ENCODE results near the gene TXNRD1. TPM values are rescaled to one million over a fixed set of nuclear protein-coding genes. Genes with fewer than 3 reads are reported as not detected.

The TXNRD1 gene
- total RNA-seq, 1 experiment from 2014 or later = 69.4 TPM

DNA sequence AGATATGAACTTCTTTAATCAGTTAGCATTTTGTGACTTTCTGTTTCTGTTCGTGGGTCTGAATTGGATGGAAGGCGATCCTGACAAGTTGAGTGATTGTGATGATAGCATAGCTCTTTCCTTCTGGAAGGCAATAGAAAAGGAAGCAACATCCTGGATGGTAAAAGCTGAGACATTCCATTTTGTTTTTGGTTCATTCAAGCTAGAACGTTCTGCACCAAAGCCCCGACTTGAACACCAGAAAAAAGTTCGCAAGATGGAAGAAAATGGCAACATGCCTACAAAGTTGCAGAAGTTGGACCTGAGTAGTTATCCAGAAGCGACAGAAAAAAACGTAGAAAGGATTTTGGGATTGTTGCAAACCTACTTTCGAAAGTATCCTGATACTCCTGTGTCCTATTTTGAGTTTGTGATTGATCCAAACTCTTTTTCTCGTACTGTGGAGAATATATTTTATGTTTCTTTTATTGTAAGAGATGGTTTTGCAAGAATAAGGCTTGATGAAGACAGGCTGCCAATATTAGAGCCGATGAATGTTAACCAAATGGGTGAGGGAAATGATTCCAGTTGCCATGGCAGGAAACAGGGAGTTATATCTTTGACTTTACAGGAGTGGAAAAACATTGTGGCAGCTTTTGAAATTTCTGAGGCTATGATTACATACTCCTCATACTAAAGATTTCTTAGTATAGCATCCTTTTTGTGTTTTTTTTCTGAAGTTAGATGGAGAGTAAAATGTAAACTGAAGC is 88.9 kb downstream of the TXNRD1 start:
- no peaks in the 10 kb centered on the region for H3K9me2 ChIP-seq (replicated peaks; ENCODE audit: insufficient read depth, low read length)
- no peak for DNase-seq
- H3K9ac ChIP-seq (ENCODE audit: low read length) = no peak overlapping the region
- peaks cover 19% of the 10 kb centered on the region for H3K4me1 ChIP-seq (ENCODE audit: low read length)
- peaks cover 18% of the 10 kb centered on the region; the same call in 1 of the 2 replicates for H3K36me3 ChIP-seq (ENCODE audit: insufficient read depth, low read length)
- H2AFZ ChIP-seq (ENCODE audit: low read length) = no peak overlapping the region
- H3K27ac ChIP-seq (ENCODE audit: low read length) = 0 out of 2 replicates have a peak overlapping the region, but pooled peaks have one; percentile 15
- peaks cover 96% of the 10 kb centered on the region for H3K79me2 ChIP-seq (ENCODE audit: low read length)
- no peak overlapping the region for H3K4me2 ChIP-seq (ENCODE audit: low read depth, low read length, poor library complexity, severe bottlenecking)
- H3K9me3 ChIP-seq (ENCODE audit: low read length) = no peaks in the 10 kb centered on the region
- no peak overlapping the region for H3K4me3 ChIP-seq (ENCODE audit: low read length)
- H4K20me1 ChIP-seq (ENCODE audit: insufficient read depth, low read depth, low read length) = peaks cover 35% of the 10 kb centered on the region
- no peaks in the 10 kb centered on the region for H3K27me3 ChIP-seq (ENCODE audit: low read length)

- Histone ChIP-seq H3K9me3 (ENCODE audit: low read length) (no peaks in the 10 kb centered on the region), H3K79me2 (ENCODE audit: low read length) (peaks cover 95% of the 10 kb centered on the region), H3K9ac (ENCODE audit: low read length) (no peak overlapping the region), H3K4me3 (ENCODE audit: low read length) (no peak overlapping the region), H2AFZ (ENCODE audit: low read length) (no peak overlapping the region), H3K4me2 (ENCODE audit: low read depth, low read length, poor library complexity, severe bottlenecking) (no peak overlapping the region), H4K20me1 (ENCODE audit: insufficient read depth, low read depth, low read length) (peaks cover 40% of the 10 kb centered on the region), H3K9me2 (replicated peaks; ENCODE audit: insufficient read depth, low read length) (no peaks in the 10 kb centered on the region), H3K27me3 (ENCODE audit: low read length) (no peaks in the 10 kb centered on the region), H3K36me3 (ENCODE audit: insufficient read depth, low read length) (peaks cover 23% of the 10 kb centered on the region; the same call in 1 of the 2 replicates), H3K4me1 (ENCODE audit: low read length) (peaks cover 19% of the 10 kb centered on the region), H3K27ac (ENCODE audit: low read length) (0 out of 2 replicates have a peak overlapping the region, but pooled peaks have one; percentile 15)
- DNase-seq = no peak
Observed at GRCh38 chr12:104305349-104305748, 89.8 kb downstream of the TXNRD1 start.

DNA sequence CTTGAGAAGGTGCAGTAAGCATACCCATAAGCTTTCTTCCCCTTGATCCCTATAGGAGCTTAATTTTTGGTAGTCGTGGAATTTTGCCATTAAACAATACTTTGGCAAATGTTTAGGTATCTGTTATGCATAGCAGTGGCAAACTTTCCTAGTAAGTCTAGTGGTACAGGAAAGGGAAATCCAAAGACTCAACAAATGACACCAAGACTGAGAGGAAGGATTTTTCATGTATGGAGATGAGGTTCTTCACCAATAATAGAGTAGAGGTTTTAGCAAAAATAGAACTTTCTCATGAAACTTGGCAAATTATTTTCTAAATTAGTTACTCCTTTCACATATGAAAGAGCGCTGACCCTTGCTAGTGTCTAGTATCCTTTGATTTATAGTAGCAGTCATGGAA is 90.8 kb downstream of the TXNRD1 start:
- no peaks in the 10 kb centered on the region for H3K9me3 ChIP-seq (ENCODE audit: low read length)
- peaks cover 19% of the 10 kb centered on the region for H3K4me1 ChIP-seq (ENCODE audit: low read length)
- H3K79me2 ChIP-seq (ENCODE audit: low read length) = peaks cover 95% of the 10 kb centered on the region
- peaks cover 31% of the 10 kb centered on the region for H3K36me3 ChIP-seq (ENCODE audit: insufficient read depth, low read length)
- no peak overlapping the region for H3K27ac ChIP-seq (ENCODE audit: low read length)
- peaks cover 34% of the 10 kb centered on the region for H4K20me1 ChIP-seq (ENCODE audit: insufficient read depth, low read depth, low read length)
- H3K9me2 ChIP-seq (replicated peaks; ENCODE audit: insufficient read depth, low read length) = no peaks in the 10 kb centered on the region
- H3K9ac ChIP-seq (ENCODE audit: low read length) = no peak overlapping the region
- no peak overlapping the region for H2AFZ ChIP-seq (ENCODE audit: low read length)
- H3K27me3 ChIP-seq (ENCODE audit: low read length) = no peaks in the 10 kb centered on the region
- H3K4me2 ChIP-seq (ENCODE audit: low read depth, low read length, poor library complexity, severe bottlenecking) = no peak overlapping the region
- DNase-seq = no peak
- no peak overlapping the region for H3K4me3 ChIP-seq (ENCODE audit: low read length)

- no peak overlapping the region for H3K4me2 ChIP-seq (ENCODE audit: low read depth, low read length, poor library complexity, severe bottlenecking)
Observed at GRCh38 chr12:104306943-104307654, 91.5 kb downstream of the TXNRD1 start.

DNA sequence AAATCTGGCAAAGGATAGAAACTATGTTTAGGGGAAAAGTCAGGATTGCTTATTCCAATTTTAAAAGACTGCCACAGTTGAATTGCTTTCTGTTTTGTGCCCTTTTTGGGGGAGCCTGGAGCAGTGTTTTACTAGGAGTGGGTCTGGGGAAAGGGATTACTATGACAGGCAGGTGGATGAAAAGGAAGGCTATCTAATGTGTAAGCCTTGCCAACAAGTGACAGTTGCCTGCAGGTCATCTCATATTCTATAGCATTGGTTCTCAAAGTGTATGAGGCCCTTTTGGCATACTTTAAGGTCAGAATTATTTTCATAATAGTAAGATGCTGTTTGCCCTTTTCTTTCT is 92.0 kb downstream of the TXNRD1 start:
- Histone ChIP-seq H3K36me3 (ENCODE audit: insufficient read depth, low read length) (peaks cover 34% of the 10 kb centered on the region), H3K79me2 (ENCODE audit: low read length) (peaks cover 91% of the 10 kb centered on the region)

More at GRCh38 chr12:104306943-104307654, 91.5 kb downstream of the TXNRD1 start:
- no peak overlapping the region for H3K9ac ChIP-seq (ENCODE audit: low read length)
- peaks cover 89% of the 10 kb centered on the region for H3K79me2 ChIP-seq (ENCODE audit: low read length)
- peaks cover 30% of the 10 kb centered on the region for H3K36me3 ChIP-seq (ENCODE audit: insufficient read depth, low read length)
- H4K20me1 ChIP-seq (ENCODE audit: insufficient read depth, low read depth, low read length) = peaks cover 36% of the 10 kb centered on the region
- H3K4me3 ChIP-seq (ENCODE audit: low read length) = no peak overlapping the region
- no peaks in the 10 kb centered on the region for H3K9me2 ChIP-seq (replicated peaks; ENCODE audit: insufficient read depth, low read length)
- DNase-seq = no peak
- no peaks in the 10 kb centered on the region for H3K27me3 ChIP-seq (ENCODE audit: low read length)
- peaks cover 19% of the 10 kb centered on the region for H3K4me1 ChIP-seq (ENCODE audit: low read length)
- H3K27ac ChIP-seq (ENCODE audit: low read length) = no peak overlapping the region
- no peaks in the 10 kb centered on the region for H3K9me3 ChIP-seq (ENCODE audit: low read length)
- no peak overlapping the region for H2AFZ ChIP-seq (ENCODE audit: low read length)

GRCh38 chr12:104309446-104309993 is 93.9 kb downstream of the TXNRD1 start:
- no peak overlapping the region for H3K9ac ChIP-seq (ENCODE audit: low read length)
- H4K20me1 ChIP-seq (ENCODE audit: insufficient read depth, low read depth, low read length) = peaks cover 31% of the 10 kb centered on the region

More for the DNA sequence above, 92.0 kb downstream of the TXNRD1 start:
- no peak overlapping the region for H3K4me2 ChIP-seq (ENCODE audit: low read depth, low read length, poor library complexity, severe bottlenecking)
- H2AFZ ChIP-seq (ENCODE audit: low read length) = no peak overlapping the region
- H3K4me3 ChIP-seq (ENCODE audit: low read length) = no peak overlapping the region
- no peaks in the 10 kb centered on the region for H3K9me2 ChIP-seq (replicated peaks; ENCODE audit: insufficient read depth, low read length)
- H3K9ac ChIP-seq (ENCODE audit: low read length) = no peak overlapping the region
- peaks cover 19% of the 10 kb centered on the region for H3K4me1 ChIP-seq (ENCODE audit: low read length)
- no peaks in the 10 kb centered on the region for H3K27me3 ChIP-seq (ENCODE audit: low read length)
- H4K20me1 ChIP-seq (ENCODE audit: insufficient read depth, low read depth, low read length) = peaks cover 37% of the 10 kb centered on the region
- H3K9me3 ChIP-seq (ENCODE audit: low read length) = no peaks in the 10 kb centered on the region
- DNase-seq = peak; percentile 36
- no peak overlapping the region for H3K27ac ChIP-seq (ENCODE audit: low read length)

GRCh38 chr12:104310751-104311633 is 95.4 kb downstream of the TXNRD1 start:
- Histone ChIP-seq H3K4me3 (ENCODE audit: low read length) (no peak overlapping the region), H3K4me2 (ENCODE audit: low read depth, low read length, poor library complexity, severe bottlenecking) (no peak overlapping the region), H3K9ac (ENCODE audit: low read length) (no peak overlapping the region), H3K27me3 (ENCODE audit: low read length) (no peaks in the 10 kb centered on the region), H4K20me1 (ENCODE audit: insufficient read depth, low read depth, low read length) (peaks cover 21% of the 10 kb centered on the region), H3K9me2 (replicated peaks; ENCODE audit: insufficient read depth, low read length) (no peaks in the 10 kb centered on the region), H2AFZ (ENCODE audit: low read length) (no peak overlapping the region), H3K9me3 (ENCODE audit: low read length) (no peaks in the 10 kb centered on the region), H3K27ac (ENCODE audit: low read length) (no peak overlapping the region), H3K79me2 (ENCODE audit: low read length) (peaks cover 83% of the 10 kb centered on the region), H3K4me1 (ENCODE audit: low read length) (0 out of 2 replicates have a peak, but pooled peaks cover 2% of the 10 kb centered on the region), H3K36me3 (ENCODE audit: insufficient read depth, low read length) (peaks cover 54% of the 10 kb centered on the region)
- no peak for DNase-seq

More at GRCh38 chr12:104309446-104309993, 93.9 kb downstream of the TXNRD1 start:
- Histone ChIP-seq H3K27ac (ENCODE audit: low read length) (no peak overlapping the region), H3K4me2 (ENCODE audit: low read depth, low read length, poor library complexity, severe bottlenecking) (no peak overlapping the region), H3K27me3 (ENCODE audit: low read length) (no peaks in the 10 kb centered on the region), H3K79me2 (ENCODE audit: low read length) (peaks cover 87% of the 10 kb centered on the region), H3K9me3 (ENCODE audit: low read length) (no peaks in the 10 kb centered on the region), H3K36me3 (ENCODE audit: insufficient read depth, low read length) (peaks cover 46% of the 10 kb centered on the region), H3K4me1 (ENCODE audit: low read length) (peaks cover 13% of the 10 kb centered on the region), H2AFZ (ENCODE audit: low read length) (no peak overlapping the region), H3K9me2 (replicated peaks; ENCODE audit: insufficient read depth, low read length) (no peaks in the 10 kb centered on the region), H3K4me3 (ENCODE audit: low read length) (no peak overlapping the region)
- no peak for DNase-seq

Measured in Karpas-422 (cell line).